ENCODE data around the gene NEDD8.

DNA sequence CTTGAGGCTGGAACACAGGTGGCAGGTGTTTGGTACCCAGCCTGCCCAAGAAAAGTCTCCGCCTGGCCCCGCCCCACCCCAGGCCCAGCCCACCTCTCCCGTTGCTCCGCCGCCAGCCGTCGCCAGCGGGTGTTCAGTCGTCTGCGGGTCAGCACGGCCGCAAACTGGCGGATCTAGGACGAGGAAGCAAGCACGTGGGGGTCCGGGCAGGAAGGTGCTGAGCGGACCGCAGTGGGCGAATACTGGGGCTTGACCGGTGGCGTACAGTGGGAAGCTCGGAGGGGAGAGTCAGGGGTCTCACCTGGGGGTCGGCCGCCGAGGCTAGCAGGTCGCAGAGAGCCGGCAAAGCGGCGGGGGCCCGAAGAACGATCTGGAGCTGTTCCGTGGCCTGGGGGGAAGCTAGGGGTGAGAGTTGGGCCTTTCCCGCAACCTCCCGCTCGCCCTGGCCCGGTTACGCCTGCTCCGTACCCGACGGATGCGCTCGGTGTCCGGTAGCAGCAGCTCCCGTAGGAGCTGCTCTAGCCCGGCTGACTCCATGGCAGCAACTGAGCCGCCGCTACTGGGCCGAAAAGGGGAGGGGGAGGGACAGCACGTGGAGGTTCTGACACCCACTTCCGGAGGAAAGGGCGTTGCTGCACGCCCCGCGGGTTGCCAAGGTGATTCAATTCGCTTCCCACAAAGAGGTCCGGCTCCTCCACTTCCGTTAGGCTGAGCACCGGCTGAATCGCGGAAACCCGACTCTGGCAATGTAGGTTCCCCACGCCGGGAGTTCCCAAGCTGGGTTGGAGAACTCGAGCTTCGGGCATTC is 43.7 kb downstream of the NEDD8 start, which contains the start of gene IPO4:
- no peak for TF ChIP-seq CTCF (IDR thresholded peaks at IDR 0.05; ENCODE audit: borderline replicate concordance, extremely low read depth, low read length, poor library complexity, severe bottlenecking)
- no peak for TF ChIP-seq EZH2 (IDR thresholded peaks at IDR 0.05; ENCODE audit: borderline replicate concordance, low read depth, low read length, severe bottlenecking)
